Measurements from ENCODE around the gene MXD4. TPM values are rescaled to one million over a fixed set of nuclear protein-coding genes. Genes with fewer than 3 reads are reported as not detected.

Gene MXD4
- total and polyA plus RNA-seq, 2 experiments from 2014 or later = 30.9 to 70.5 TPM

GRCh38 chr4:2284161-2284933 lies 22.4 kb upstream of the MXD4 start:
- H3K4me1 ChIP-seq (ENCODE audit: insufficient read depth) = peaks cover 8% of the 10 kb centered on the region
- H3K9me3 ChIP-seq (ENCODE audit: low read depth) = no peaks in the 10 kb centered on the region
- H3F3A ChIP-seq (ENCODE audit: insufficient read depth) = no peaks in the 10 kb centered on the region
- no peak overlapping the region for H3K27ac ChIP-seq
- H3K9me2 ChIP-seq (ENCODE audit: insufficient read depth) = no peaks in the 10 kb centered on the region
- WGBS, 2 experiments (ENCODE audit: low coverage in 1 of 2, low lambda C conversion rate in 2 of 2, missing lambda C conversion rate in 2 of 2) = 94 to 95% methylated on average over 23 of the region's 23 CpGs
- no peak overlapping the region for H3K4me2 ChIP-seq (ENCODE audit: unreplicated experiment)
- H3K4me3 ChIP-seq = no peak overlapping the region
- in situ Hi-C loops (cut with MboI) = no loop called here
- H3K36me3 ChIP-seq (ENCODE audit: low read depth) = no peaks in the 10 kb centered on the region
- H4K20me1 ChIP-seq (ENCODE audit: insufficient read depth) = no peaks in the 10 kb centered on the region
- H3K9ac ChIP-seq = no peak overlapping the region
- no peak for DNase-seq
- no peak overlapping the region for H2AFZ ChIP-seq
- TF ChIP-seq EZH2 (IDR thresholded peaks at IDR 0.05; ENCODE audit: insufficient read depth, poor library complexity, severe bottlenecking) = no peak
- TF ChIP-seq EZH2phosphoT487 (IDR thresholded peaks at IDR 0.05; ENCODE audit: insufficient read depth, low read depth) = no peak
- no peaks in the 10 kb centered on the region for H3K79me2 ChIP-seq (ENCODE audit: insufficient read depth)
- no peaks in the 10 kb centered on the region for H3K27me3 ChIP-seq (replicated peaks; ENCODE audit: insufficient read depth)

DNA sequence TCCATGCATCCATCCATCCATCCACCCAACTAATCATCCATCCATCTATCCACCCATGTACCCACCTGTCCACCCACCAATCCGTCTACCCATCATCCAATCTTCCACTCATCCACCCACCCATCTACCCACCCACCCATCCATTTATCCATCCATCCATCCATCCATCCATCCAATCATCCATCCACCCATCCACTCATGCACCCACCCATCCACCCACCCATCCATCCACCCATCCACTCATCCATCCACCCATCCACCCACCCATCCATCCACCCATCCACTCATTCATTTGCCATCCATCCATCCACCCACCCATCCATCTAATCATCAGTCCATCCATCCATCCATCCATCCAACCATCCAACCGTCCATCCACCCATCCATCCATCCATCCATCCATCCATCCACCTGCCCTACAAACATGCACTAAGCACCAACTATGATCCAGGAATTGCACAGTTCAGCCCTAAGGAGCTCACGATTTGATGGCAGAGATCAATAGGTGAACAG lies 21.3 kb upstream of the MXD4 start:
- H3K79me2 ChIP-seq (ENCODE audit: insufficient read depth) = no peaks in the 10 kb centered on the region
- in situ Hi-C loops (cut with MboI) = no loop called here
- WGBS, 2 experiments (ENCODE audit: low coverage in 1 of 2, low lambda C conversion rate in 2 of 2, missing lambda C conversion rate in 2 of 2) = 84 to 89% methylated on average over 2 to 3 of the region's 3 CpGs
- no peaks in the 10 kb centered on the region for H3K27me3 ChIP-seq (replicated peaks; ENCODE audit: insufficient read depth)
- no peaks in the 10 kb centered on the region for H3K9me3 ChIP-seq (ENCODE audit: low read depth)
- H3K9ac ChIP-seq = no peak overlapping the region
- TF ChIP-seq EZH2 (IDR thresholded peaks at IDR 0.05; ENCODE audit: insufficient read depth, poor library complexity, severe bottlenecking) (no peak), EZH2phosphoT487 (IDR thresholded peaks at IDR 0.05; ENCODE audit: insufficient read depth, low read depth) (no peak)
- DNase-seq = no peak
- peaks cover 8% of the 10 kb centered on the region for H3K4me1 ChIP-seq (ENCODE audit: insufficient read depth)
- no peak overlapping the region for H2AFZ ChIP-seq
- H3K4me2 ChIP-seq (ENCODE audit: unreplicated experiment) = no peak overlapping the region
- H3F3A ChIP-seq (ENCODE audit: insufficient read depth) = no peaks in the 10 kb centered on the region
- no peaks in the 10 kb centered on the region for H4K20me1 ChIP-seq (ENCODE audit: insufficient read depth)
- no peak overlapping the region for H3K4me3 ChIP-seq
- no peaks in the 10 kb centered on the region for H3K36me3 ChIP-seq (ENCODE audit: low read depth)
- H3K27ac ChIP-seq = no peak overlapping the region
- H3K9me2 ChIP-seq (ENCODE audit: insufficient read depth) = no peaks in the 10 kb centered on the region

GRCh38 chr4:2281575-2282343 lies 19.9 kb upstream of the MXD4 start:
- Histone ChIP-seq H3K36me3 (ENCODE audit: low read depth) (no peaks in the 10 kb centered on the region), H3K9ac (no peak overlapping the region), H3F3A (ENCODE audit: insufficient read depth) (no peaks in the 10 kb centered on the region), H4K20me1 (ENCODE audit: insufficient read depth) (no peaks in the 10 kb centered on the region), H3K4me1 (ENCODE audit: insufficient read depth) (peaks cover 8% of the 10 kb centered on the region), H3K9me2 (ENCODE audit: insufficient read depth) (no peaks in the 10 kb centered on the region), H3K9me3 (ENCODE audit: low read depth) (no peaks in the 10 kb centered on the region), H3K27me3 (replicated peaks; ENCODE audit: insufficient read depth) (no peaks in the 10 kb centered on the region), H3K79me2 (ENCODE audit: insufficient read depth) (no peaks in the 10 kb centered on the region), H3K27ac (no peak overlapping the region), H3K4me2 (ENCODE audit: unreplicated experiment) (no peak overlapping the region), H2AFZ (no peak overlapping the region), H3K4me3 (no peak overlapping the region)
- TF ChIP-seq EZH2phosphoT487 (IDR thresholded peaks at IDR 0.05; ENCODE audit: insufficient read depth, low read depth) = no peak
- no peak for TF ChIP-seq EZH2 (IDR thresholded peaks at IDR 0.05; ENCODE audit: insufficient read depth, poor library complexity, severe bottlenecking)
- 58 to 64% methylated on average over 10 of the region's 10 CpGs for WGBS, 2 experiments (ENCODE audit: low coverage in 1 of 2, low lambda C conversion rate in 2 of 2, missing lambda C conversion rate in 2 of 2)
- in situ Hi-C loops (cut with MboI) = no loop called here
- no peak for DNase-seq

- H3F3A ChIP-seq (ENCODE audit: insufficient read depth) = no peaks in the 10 kb centered on the region
- H3K9me2 ChIP-seq (ENCODE audit: insufficient read depth) = no peaks in the 10 kb centered on the region
- no peak overlapping the region for H3K4me2 ChIP-seq (ENCODE audit: unreplicated experiment)
- no peak for TF ChIP-seq EZH2phosphoT487 (IDR thresholded peaks at IDR 0.05; ENCODE audit: insufficient read depth, low read depth)
- TF ChIP-seq EZH2 (IDR thresholded peaks at IDR 0.05; ENCODE audit: insufficient read depth, poor library complexity, severe bottlenecking) = no peak
- in situ Hi-C loops (cut with MboI) = no loop called here
- WGBS, 2 experiments (ENCODE audit: low coverage in 1 of 2, low lambda C conversion rate in 2 of 2, missing lambda C conversion rate in 2 of 2) = 80 to 84% methylated on average over 13 of the region's 13 CpGs
- H3K4me3 ChIP-seq = no peak overlapping the region
- no peak overlapping the region for H3K27ac ChIP-seq
- no peaks in the 10 kb centered on the region for H4K20me1 ChIP-seq (ENCODE audit: insufficient read depth)
- DNase-seq = no peak
- no peaks in the 10 kb centered on the region for H3K79me2 ChIP-seq (ENCODE audit: insufficient read depth)
- H3K9ac ChIP-seq = no peak overlapping the region
- H2AFZ ChIP-seq = no peak overlapping the region
- no peaks in the 10 kb centered on the region for H3K27me3 ChIP-seq (replicated peaks; ENCODE audit: insufficient read depth)
- H3K36me3 ChIP-seq (ENCODE audit: low read depth) = no peaks in the 10 kb centered on the region
- no peaks in the 10 kb centered on the region for H3K9me3 ChIP-seq (ENCODE audit: low read depth)
- H3K4me1 ChIP-seq (ENCODE audit: insufficient read depth) = peaks cover 8% of the 10 kb centered on the region
Observed at GRCh38 chr4:2280531-2281300, 18.8 kb upstream of the MXD4 start.
